ENCODE data around the gene EXOC2. TPM values are rescaled to one million over a fixed set of nuclear protein-coding genes. Genes with fewer than 3 reads are reported as not detected.

The EXOC2 gene
- total RNA-seq, 1 donor from 2014 or later = 31.3 TPM

DNA sequence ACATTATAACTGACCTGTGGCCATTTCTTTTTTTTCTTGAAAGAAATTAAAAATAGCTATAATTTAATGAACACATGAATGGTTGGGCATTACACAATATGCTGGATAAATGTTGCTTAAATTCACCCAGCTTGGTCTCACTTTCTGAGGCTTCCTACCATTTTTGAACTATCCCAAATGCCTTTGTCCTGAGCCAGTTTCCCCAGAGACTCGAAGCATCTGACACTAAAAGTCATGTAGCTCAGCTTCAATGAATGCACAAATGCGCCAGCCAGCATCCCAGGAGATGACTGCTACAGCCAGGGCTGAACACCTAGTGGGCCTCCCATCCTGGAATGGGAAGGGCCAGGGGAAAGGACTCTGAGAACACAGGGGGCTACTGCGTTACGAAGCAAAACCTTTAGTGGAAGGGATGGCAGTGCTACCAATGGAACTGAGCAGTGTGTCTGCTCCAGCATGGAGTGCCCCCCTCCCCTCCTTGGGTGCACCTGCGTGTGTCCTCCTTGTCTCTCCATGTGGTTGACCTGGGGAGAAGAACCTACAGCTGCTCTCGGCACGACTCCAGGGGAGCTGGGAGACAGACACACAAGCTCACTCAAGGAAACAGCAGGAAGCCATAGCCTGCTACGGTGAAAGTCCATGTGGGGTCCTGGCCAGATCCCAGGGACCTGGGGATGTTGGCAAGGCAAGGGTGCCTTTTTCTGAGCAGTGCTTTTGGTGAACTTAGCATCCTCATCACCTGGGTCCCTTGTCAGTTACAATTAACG, 240.5 kb downstream of the EXOC2 start:
- DNase-seq = no peak
- Mint-ChIP-seq H3K27ac (ENCODE audit: unreplicated experiment) (no peak overlapping the region), H3K4me1 (ENCODE audit: low read depth, unreplicated experiment) (peaks cover 19% of the 10 kb centered on the region), H3K36me3 (ENCODE audit: unreplicated experiment) (peaks cover 18% of the 10 kb centered on the region), H3K27me3 (ENCODE audit: unreplicated experiment) (peaks cover 5% of the 10 kb centered on the region), H3K4me3 (ENCODE audit: unreplicated experiment) (no peak overlapping the region), H3K9me3 (ENCODE audit: unreplicated experiment) (peaks cover 1% of the 10 kb centered on the region)
- no peak for TF ChIP-seq CTCF (IDR thresholded peaks at IDR 0.05; ENCODE audit: partially characterized antibody, unreplicated experiment)

- DNase-seq = no peak
- H3K4me3 Mint-ChIP-seq (ENCODE audit: unreplicated experiment) = no peak overlapping the region
- peaks cover 5% of the 10 kb centered on the region for H3K27me3 Mint-ChIP-seq (ENCODE audit: unreplicated experiment)
- peaks cover 19% of the 10 kb centered on the region for H3K4me1 Mint-ChIP-seq (ENCODE audit: low read depth, unreplicated experiment)
- H3K9me3 Mint-ChIP-seq (ENCODE audit: unreplicated experiment) = peaks cover 1% of the 10 kb centered on the region
- TF ChIP-seq CTCF (IDR thresholded peaks at IDR 0.05; ENCODE audit: partially characterized antibody, unreplicated experiment) = no peak
- H3K36me3 Mint-ChIP-seq (ENCODE audit: unreplicated experiment) = peaks cover 12% of the 10 kb centered on the region
- no peak overlapping the region for H3K27ac Mint-ChIP-seq (ENCODE audit: unreplicated experiment)
Observed at GRCh38 chr6:451847-452246, 241.1 kb downstream of the EXOC2 start.

- no peak for TF ChIP-seq CTCF (IDR thresholded peaks at IDR 0.05; ENCODE audit: partially characterized antibody, unreplicated experiment)
- Mint-ChIP-seq H3K36me3 (ENCODE audit: unreplicated experiment) (peaks cover 12% of the 10 kb centered on the region), H3K4me1 (ENCODE audit: low read depth, unreplicated experiment) (peaks cover 16% of the 10 kb centered on the region), H3K9me3 (ENCODE audit: unreplicated experiment) (peaks cover 1% of the 10 kb centered on the region), H3K27ac (ENCODE audit: unreplicated experiment) (no peak overlapping the region), H3K4me3 (ENCODE audit: unreplicated experiment) (no peak overlapping the region), H3K27me3 (ENCODE audit: unreplicated experiment) (peaks cover 5% of the 10 kb centered on the region)
- DNase-seq = no peak
Observed at GRCh38 chr6:451336-451735, 241.6 kb downstream of the EXOC2 start.

DNA sequence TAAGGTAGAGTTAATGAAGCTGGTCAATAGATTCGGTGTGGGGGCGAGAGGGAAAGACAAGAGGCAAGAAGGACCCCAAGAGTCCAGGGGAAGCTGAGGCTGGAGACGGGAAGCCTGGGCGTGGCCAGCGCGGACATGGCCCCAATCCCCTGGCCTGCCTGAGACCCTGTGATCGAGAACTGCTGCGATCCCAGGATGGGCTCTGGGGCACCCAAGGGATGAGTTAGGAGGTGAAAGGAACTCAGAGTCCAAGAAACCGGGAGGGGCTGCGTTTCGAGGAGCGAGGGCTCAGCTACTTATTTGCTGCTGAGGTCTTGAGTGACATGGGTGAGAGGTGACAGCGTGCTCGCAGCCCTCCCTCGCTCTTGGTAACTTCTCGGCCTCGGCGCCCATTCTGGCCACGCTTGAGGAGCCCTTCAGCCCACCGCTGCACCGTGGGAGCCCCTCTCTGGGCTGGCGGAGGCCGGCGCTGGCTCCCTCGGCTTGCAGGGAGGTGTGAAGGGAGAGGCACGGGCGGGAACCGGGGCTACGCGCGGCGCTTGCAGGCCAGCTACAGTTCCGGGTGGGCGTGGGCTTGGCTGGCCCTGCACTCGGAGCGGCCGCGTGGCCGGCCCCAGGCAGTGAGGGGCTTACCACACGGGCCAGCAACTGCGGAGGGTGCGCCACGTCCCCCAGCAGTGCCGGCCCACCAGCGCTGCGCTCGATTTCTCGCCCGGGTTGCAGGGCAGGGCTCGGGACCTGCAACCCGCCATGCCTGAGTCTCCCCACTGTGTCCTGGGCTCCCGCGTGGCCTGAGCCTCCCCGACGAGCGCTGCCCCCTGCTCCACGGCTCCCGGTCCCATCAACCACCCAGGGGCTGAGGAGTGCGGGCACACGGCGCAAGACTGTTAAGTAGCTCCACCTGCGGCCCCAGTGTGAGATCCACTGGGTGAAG, 243.2 kb downstream of the EXOC2 start:
- peaks cover 12% of the 10 kb centered on the region for H3K36me3 Mint-ChIP-seq (ENCODE audit: unreplicated experiment)
- no peak overlapping the region for H3K27ac Mint-ChIP-seq (ENCODE audit: unreplicated experiment)
- DNase-seq = no peak
- H3K9me3 Mint-ChIP-seq (ENCODE audit: unreplicated experiment) = peaks cover 1% of the 10 kb centered on the region
- TF ChIP-seq CTCF (IDR thresholded peaks at IDR 0.05; ENCODE audit: partially characterized antibody, unreplicated experiment) = no peak
- peaks cover 5% of the 10 kb centered on the region for H3K27me3 Mint-ChIP-seq (ENCODE audit: unreplicated experiment)
- H3K4me3 Mint-ChIP-seq (ENCODE audit: unreplicated experiment) = no peak overlapping the region
- peaks cover 16% of the 10 kb centered on the region for H3K4me1 Mint-ChIP-seq (ENCODE audit: low read depth, unreplicated experiment)
